GM12878 (cell line): ENCODE results near the gene CAVIN4. TPM values are rescaled to one million over a fixed set of nuclear protein-coding genes. Genes with fewer than 3 reads are reported as not detected.

Source experiments
- ATAC-seq: fragments of 200-7000 bp; cut with Tn5 transposase; 3 replicates; pipeline ENCODE4 v1.9.1; 2020; ENCODE audit warnings: mild to moderate bottlenecking, moderate library complexity
- BruUV-seq: library from RNA; stranded (reverse); fragments of 400-500 nt; replicated peaks from 2 replicates; lab custom pipeline; 2021; lab: Mats Ljungman, UMichigan
- CTCF ChIA-PET: fragments of 300-600 bp; sonication (Branson Sonifier 250); formaldehyde crosslinking; extraction: SDS; loops from one replicate; lab custom pipeline; 2021; ENCODE audit warnings: inconsistent platforms; lab: Yijun Ruan, JAX
- POLR2A ChIA-PET: fragments of 350-600 bp; formaldehyde crosslinking; extraction: SDS; loops from one replicate; lab custom pipeline; 2021; ENCODE audit warnings: inconsistent platforms; lab: Charles Lee
- RAD21 ChIA-PET: fragments of 300-600 bp; sonication (Branson Sonifier 250); formaldehyde crosslinking; loops from one replicate; lab custom pipeline; 2023; ENCODE audit warnings: antibody characterized with exemption; ENCODE audit not compliant: unreplicated experiment; lab: Charles Lee
- SMC1A ChIA-PET: fragments of 300-600 bp; sonication (Branson Sonifier 250); formaldehyde crosslinking; loops from one replicate; lab custom pipeline; 2023; ENCODE audit not compliant: unreplicated experiment, uncharacterized antibody; lab: Charles Lee
- DNase-seq: peaks from one replicate; pipeline ENCODE4 v3.0.0-alpha.2; 2011; ENCODE audit warnings: low read depth, low spot score
- FAIRE-seq: peaks from 3 replicates; lab custom pipeline; 2011; peaks lifted over from hg19 to GRCh38; lab: Jason Lieb, UNC
- H2AFZ ChIP-seq: 2 replicates; pipeline ENCODE4 v1.6.0; 2011; ENCODE audit warnings: low read depth, low read length, control low read depth; ENCODE audit not compliant: control insufficient read depth
- H3K27ac ChIP-seq: 2 replicates; pipeline ENCODE4 v1.5.1; 2011; ENCODE audit warnings: control low read depth; ENCODE audit not compliant: control insufficient read depth, insufficient read depth
- H3K27me3 ChIP-seq, 2 experiments: replicated peaks in 1 of 2; 2 replicates each; pipeline versions ENCODE4 v1.6.0 to v1.6.1; 2011; ENCODE audit warnings: low read length in 1 of 2; ENCODE audit not compliant: control insufficient read depth in 2 of 2, insufficient read depth in 2 of 2
- H3K36me3 ChIP-seq, 2 experiments: 2 replicates each; pipeline ENCODE4 v1.5.1; 2011; ENCODE audit warnings: low read length in 1 of 2; ENCODE audit not compliant: control insufficient read depth in 2 of 2, insufficient read depth in 2 of 2
- H3K4me1 ChIP-seq: 2 replicates; pipeline ENCODE4 v1.6.1; 2011; ENCODE audit warnings: mild to moderate bottlenecking, low read length, moderate library complexity, mixed read lengths; ENCODE audit not compliant: control insufficient read depth, insufficient read depth
- H3K4me2 ChIP-seq: 2 replicates; pipeline ENCODE4 v1.6.0; 2011; ENCODE audit warnings: control low read depth; ENCODE audit not compliant: control insufficient read depth, insufficient read depth
- H3K4me3 ChIP-seq: fragments of 200-600 bp; sonication (generic); 2 replicates; pipeline ENCODE4 v1.5.1; 2016
- H3K79me2 ChIP-seq: 2 replicates; pipeline ENCODE4 v1.6.0; 2011; ENCODE audit warnings: low read length; ENCODE audit not compliant: control insufficient read depth, insufficient read depth
- H3K9ac ChIP-seq: 2 replicates; pipeline ENCODE4 v1.8.0; 2011; ENCODE audit warnings: low read length, control low read depth, mixed read lengths; ENCODE audit not compliant: control insufficient read depth, insufficient read depth
- H3K9me3 ChIP-seq: replicated peaks from 3 replicates; pipeline ENCODE4 v1.5.1; 2011; ENCODE audit warnings: mild to moderate bottlenecking, low read length; ENCODE audit not compliant: control insufficient read depth, insufficient read depth
- H4K20me1 ChIP-seq: 2 replicates; pipeline ENCODE4 v1.6.0; 2011; ENCODE audit not compliant: control insufficient read depth, insufficient read depth
- ASH2L ChIP-seq: fragments of 300-600, 200-600 bp; sonication (generic); IDR thresholded peaks from 2 replicates; pipeline ENCODE4 v1.6.1; 2017; ENCODE audit warnings: low read depth, mild to moderate bottlenecking, borderline replicate concordance
- CREB1 ChIP-seq: IDR thresholded peaks from 2 replicates; pipeline ENCODE4 v1.6.1; 2012; ENCODE audit warnings: low read depth, mild to moderate bottlenecking, inconsistent platforms
- FOXM1 ChIP-seq: IDR thresholded peaks from 2 replicates; pipeline ENCODE4 v1.6.1; 2012; ENCODE audit warnings: low read depth, mild to moderate bottlenecking, inconsistent platforms, low read length, moderate library complexity
- HDGF ChIP-seq: fragments of 450-650 bp; IDR thresholded peaks from 2 replicates; pipeline ENCODE4 v1.6.1; 2016; ENCODE audit warnings: antibody characterized with exemption
- NRF1 ChIP-seq: conservative IDR thresholded peaks from 2 replicates; pipeline ENCODE4 v1.6.1; 2011; ENCODE audit warnings: mild to moderate bottlenecking, low read depth, low read length, improper control_type of control experiment
- RELA ChIP-seq: fragments of 450-650 bp; IDR thresholded peaks from 2 replicates; pipeline ENCODE4 v1.8.0; 2014; ENCODE audit warnings: borderline replicate concordance; ENCODE audit not compliant: partially characterized antibody
- SUZ12 ChIP-seq: fragments of 200-600 bp; sonication (generic); IDR thresholded peaks from one replicate; pipeline ENCODE4 v1.6.1; 2018; ENCODE audit warnings: antibody characterized with exemption, mild to moderate bottlenecking; ENCODE audit not compliant: unreplicated experiment
- USF2 ChIP-seq: IDR thresholded peaks from 2 replicates; pipeline ENCODE4 v1.6.1; 2011; ENCODE audit warnings: low read depth, low read length, improper control_type of control experiment, borderline replicate concordance
- WRNIP1 ChIP-seq: IDR thresholded peaks from 2 replicates; pipeline ENCODE4 v1.6.1; 2011; ENCODE audit warnings: low read depth, low read length, improper control_type of control experiment, borderline replicate concordance
- YY1 ChIP-seq: IDR thresholded peaks from 2 replicates; pipeline ENCODE4 v1.6.1; 2011; ENCODE audit warnings: low read depth, mild to moderate bottlenecking, low read length
- ZNF24 ChIP-seq: fragments of 450-650 bp; IDR thresholded peaks from 2 replicates; pipeline ENCODE4 v1.6.1; 2017; ENCODE audit warnings: antibody characterized with exemption, mild to moderate bottlenecking
- WGBS: methylation state at CpG from one replicate; pipeline ENCODE4 v1.1.6; 2016; ENCODE audit warnings: low lambda C conversion rate; ENCODE audit not compliant: insufficient replicate concordance, insufficient coverage; ENCODE audit errors: missing lambda C conversion rate; 5-methylcytosine and 5-hydroxymethylcytosine counted together
- in situ Hi-C: fragments of 300-500 bp; cut with MboI; formaldehyde crosslinking; loops from 9 replicates; pipeline ENCODE4 v1.14.3; 2018; ENCODE audit warnings: mixed read lengths
- intact Hi-C: fragments of 100-400 bp; cut with micrococcal nuclease; formaldehyde crosslinking; loops from one replicate; pipeline ENCODE4 v1.14.2; 2022; ENCODE audit not compliant: unreplicated experiment
- polyA plus RNA-seq, 11 experiments: library from polyadenylated mRNA; depleted of rRNA in 4 of 11; unstranded in 6 of 11; stranded (reverse) in 5 of 11; fragments of >200 nt; fragmentation: Nextera tagmentation in 4 of 11; fragmentation: Illumina TruSeq in 1 of 11; extraction: Ambion mirVana in 4 of 11; extraction: Trizol in 1 of 11; gene quantifications; 1 replicate in 1 of 11; 2 replicates in 10 of 11; pipeline versions ENCODE4 v1.2.1 to v1.2.3, GENCODE V29; 2011 to 2016; ENCODE audit warnings: inconsistent platforms in 2 of 11, missing spikeins in 2 of 11, low read depth in 1 of 11
- total RNA-seq, 4 experiments: library from RNA; depleted of rRNA in 3 of 4; stranded (reverse); fragments of >200 nt in 3 of 4; fragmentation: Illumina TruSeq in 1 of 4; extraction: Trizol in 1 of 4; gene quantifications; 2 replicates each; pipeline versions ENCODE4 v1.2.1 to v1.2.3, GENCODE V29; 2013 to 2021

The CAVIN4 gene
- total and polyA plus RNA-seq, 10 of the 15 experiments (the other 5 are each of a cell fraction or from before 2014, with no cell fraction given): 0.04 to 0.13 (median 0.08) TPM; not detected in 3

GRCh38 chr9:100567856-100568255 lies 10.0 kb upstream of the CAVIN4 start (continued):
- no peak for TF ChIP-seq FOXM1

- no peak for FAIRE-seq
Observed at GRCh38 chr9:100573655-100574260, 4.1 kb upstream of the CAVIN4 start.

More at GRCh38 chr9:100573655-100574260, 4.1 kb upstream of the CAVIN4 start:
- ChIA-PET RAD21 (no interaction called here), POLR2A (no interaction called here), SMC1A (no interaction called here), CTCF (interaction anchor here (2.0 kb wide), 1 partner anchor 28 kb away, joined by 6 read pairs; no protein-coding TSS in a partner anchor)
- Histone ChIP-seq H4K20me1 (no peaks in the 10 kb centered on the region), H3K9ac (no peak overlapping the region), H3K4me1 (no peaks in the 10 kb centered on the region), H3K36me3 (no peaks in the 10 kb centered on the region), H3K27ac (no peak overlapping the region), H3K4me3 (no peak overlapping the region), H3K9me3 (no peaks in the 10 kb centered on the region), H3K4me2 (no peak overlapping the region), H3K27me3 (no peaks in the 10 kb centered on the region), H3K79me2 (no peaks in the 10 kb centered on the region), H2AFZ (no peak overlapping the region)
- ATAC-seq: no peak
- no TSS peak for BruUV-seq
- DNase-seq: no peak
- TF ChIP-seq NRF1 (no peak), USF2 (no peak), ASH2L (no peak), YY1 (no peak), HDGF (no peak), RELA (no peak), ZNF24 (no peak), WRNIP1 (no peak), CREB1 (no peak), SUZ12 (no peak)
- WGBS: 60% methylated on average over 3 of the region's 3 CpGs
- in situ Hi-C loops: no loop called here
- intact Hi-C loops: no loop called here
